ENCODE data around the gene SLC22A2.
"Not testable (repeated sequence)": the region's sequence is repeated elsewhere in the genome, so short reads cannot be mapped to it uniquely, and the experiment has no call there.

The SLC22A2 gene

GRCh38 chr6:160258346-160259142 lies at the start of gene SLC22A2:
SLC22A2 (minus strand) TSS chr6:160258821; CDS start chr6:160258757, 64 bp downstream.
- H3K4me2 ChIP-seq (ENCODE audit: low read depth, low read length, poor library complexity, severe bottlenecking), result no peak within 1 kb of the TSS
- H3K9ac ChIP-seq (ENCODE audit: low read length), result no peak within 1 kb of the TSS
- TF ChIP-seq, protein P1, sequence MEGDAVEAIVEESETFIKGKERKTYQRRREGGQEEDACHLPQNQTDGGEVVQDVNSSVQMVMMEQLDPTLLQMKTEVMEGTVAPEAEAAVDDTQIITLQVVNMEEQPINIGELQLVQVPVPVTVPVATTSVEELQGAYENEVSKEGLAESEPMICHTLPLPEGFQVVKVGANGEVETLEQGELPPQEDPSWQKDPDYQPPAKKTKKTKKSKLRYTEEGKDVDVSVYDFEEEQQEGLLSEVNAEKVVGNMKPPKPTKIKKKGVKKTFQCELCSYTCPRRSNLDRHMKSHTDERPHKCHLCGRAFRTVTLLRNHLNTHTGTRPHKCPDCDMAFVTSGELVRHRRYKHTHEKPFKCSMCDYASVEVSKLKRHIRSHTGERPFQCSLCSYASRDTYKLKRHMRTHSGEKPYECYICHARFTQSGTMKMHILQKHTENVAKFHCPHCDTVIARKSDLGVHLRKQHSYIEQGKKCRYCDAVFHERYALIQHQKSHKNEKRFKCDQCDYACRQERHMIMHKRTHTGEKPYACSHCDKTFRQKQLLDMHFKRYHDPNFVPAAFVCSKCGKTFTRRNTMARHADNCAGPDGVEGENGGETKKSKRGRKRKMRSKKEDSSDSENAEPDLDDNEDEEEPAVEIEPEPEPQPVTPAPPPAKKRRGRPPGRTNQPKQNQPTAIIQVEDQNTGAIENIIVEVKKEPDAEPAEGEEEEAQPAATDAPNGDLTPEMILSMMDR (IDR thresholded peaks at IDR 0.05; ENCODE audit: insufficient read depth, low read length, poor library complexity, severe bottlenecking), result no peak
- no peak for TF ChIP-seq EZH2phosphoT487 (conservative IDR thresholded peaks at IDR 0.05; ENCODE audit: low read length)

GRCh38 chr6:160305926-160306713 lies 47.5 kb upstream of the SLC22A2 start:
- TF ChIP-seq, protein P1 (IDR thresholded peaks at IDR 0.05; ENCODE audit: insufficient read depth, low read length, poor library complexity, severe bottlenecking), result no peak
- no peak for TF ChIP-seq EZH2phosphoT487 (conservative IDR thresholded peaks at IDR 0.05; ENCODE audit: low read length)

More at GRCh38 chr6:160258346-160259142, at the start of gene SLC22A2:
- H3K27ac ChIP-seq (ENCODE audit: low read depth, low read length), result no peak within 1 kb of the TSS
- no peak within 1 kb of the TSS for H3K4me3 ChIP-seq (ENCODE audit: insufficient read depth, low read length, poor library complexity, severe bottlenecking)
- H3K79me2 ChIP-seq (ENCODE audit: insufficient read depth, low read length), result no peaks in the 10 kb centered on the region
- H3K9me3 ChIP-seq (ENCODE audit: insufficient read depth, low read length), result no peaks in the 10 kb centered on the region
- no peaks in the 10 kb centered on the region for H3K36me3 ChIP-seq (ENCODE audit: low read length)
- no peaks in the 10 kb centered on the region for H3K9me2 ChIP-seq (replicated peaks; ENCODE audit: insufficient read depth, low read length)
- H4K20me1 ChIP-seq (ENCODE audit: low read depth, low read length), result no peaks in the 10 kb centered on the region
- no peaks in the 10 kb centered on the region for H3K27me3 ChIP-seq (ENCODE audit: low read length)
- H2AFZ ChIP-seq (ENCODE audit: low read depth, low read length, severe bottlenecking), result no peak within 1 kb of the TSS
- no peaks in the 10 kb centered on the region for H3F3A ChIP-seq (ENCODE audit: insufficient read depth)

DNA sequence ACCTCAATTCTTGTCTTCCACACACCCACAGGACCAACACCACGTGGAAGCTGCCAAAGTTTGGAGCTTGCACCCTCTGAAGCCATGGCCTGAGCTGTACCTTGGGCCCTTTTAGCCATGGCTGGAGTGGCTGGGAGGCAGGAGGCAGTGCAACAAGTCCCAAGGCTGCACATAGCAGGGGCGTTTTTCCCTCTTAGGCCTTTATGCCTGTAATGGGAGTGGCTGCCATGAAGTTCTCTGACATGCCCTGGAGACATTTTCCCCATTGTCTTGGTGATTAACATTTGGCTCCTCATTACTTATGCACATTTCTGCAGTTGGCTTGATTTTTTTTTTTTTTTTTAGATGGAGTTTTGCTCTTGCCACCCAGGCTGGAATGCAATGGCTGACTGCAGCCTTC lies 45.2 kb upstream of the SLC22A2 start:
- no peak overlapping the region for H3K9ac ChIP-seq (ENCODE audit: low read length)
- H3K27me3 ChIP-seq (ENCODE audit: low read length), result no peaks in the 10 kb centered on the region
- H3K36me3 ChIP-seq (ENCODE audit: low read length), result no peaks in the 10 kb centered on the region
- H2AFZ ChIP-seq (ENCODE audit: low read depth, low read length, severe bottlenecking), result no peak overlapping the region
- H3F3A ChIP-seq (ENCODE audit: insufficient read depth), result no peaks in the 10 kb centered on the region
- H3K4me2 ChIP-seq (ENCODE audit: low read depth, low read length, poor library complexity, severe bottlenecking), result no peak overlapping the region
- H4K20me1 ChIP-seq (ENCODE audit: low read depth, low read length), result no peaks in the 10 kb centered on the region
- TF ChIP-seq, protein P1 (IDR thresholded peaks at IDR 0.05; ENCODE audit: insufficient read depth, low read length, poor library complexity, severe bottlenecking), result no peak
- no peak for TF ChIP-seq EZH2phosphoT487 (conservative IDR thresholded peaks at IDR 0.05; ENCODE audit: low read length)
- H3K9me2 ChIP-seq (replicated peaks; ENCODE audit: insufficient read depth, low read length), result no peaks in the 10 kb centered on the region
- H3K27ac ChIP-seq (ENCODE audit: low read depth, low read length), result no peak overlapping the region
- H3K79me2 ChIP-seq (ENCODE audit: insufficient read depth, low read length), result no peaks in the 10 kb centered on the region
- no peak overlapping the region for H3K4me3 ChIP-seq (ENCODE audit: insufficient read depth, low read length, poor library complexity, severe bottlenecking)
- H3K9me3 ChIP-seq (ENCODE audit: insufficient read depth, low read length), result no peaks in the 10 kb centered on the region; the same call in 1 of the 2 replicates

More at GRCh38 chr6:160305926-160306713, 47.5 kb upstream of the SLC22A2 start:
- Histone ChIP-seq H3K27me3 (ENCODE audit: low read length) (no peaks in the 10 kb centered on the region), H3K27ac (ENCODE audit: low read depth, low read length) (no peak overlapping the region), H3K9me2 (replicated peaks; ENCODE audit: insufficient read depth, low read length) (no peaks in the 10 kb centered on the region; the same call in 1 of the 2 replicates), H3K4me2 (ENCODE audit: low read depth, low read length, poor library complexity, severe bottlenecking) (no peak overlapping the region), H3K9ac (ENCODE audit: low read length) (no peak overlapping the region), H3K36me3 (ENCODE audit: low read length) (no peaks in the 10 kb centered on the region), H3K79me2 (ENCODE audit: insufficient read depth, low read length) (no peaks in the 10 kb centered on the region), H4K20me1 (ENCODE audit: low read depth, low read length) (no peaks in the 10 kb centered on the region), H3F3A (ENCODE audit: insufficient read depth) (no peaks in the 10 kb centered on the region), H3K4me3 (ENCODE audit: insufficient read depth, low read length, poor library complexity, severe bottlenecking) (no peak overlapping the region), H2AFZ (ENCODE audit: low read depth, low read length, severe bottlenecking) (no peak overlapping the region), H3K9me3 (ENCODE audit: insufficient read depth, low read length) (peaks cover 4% of the 10 kb centered on the region; the same call in 1 of the 2 replicates)

DNA sequence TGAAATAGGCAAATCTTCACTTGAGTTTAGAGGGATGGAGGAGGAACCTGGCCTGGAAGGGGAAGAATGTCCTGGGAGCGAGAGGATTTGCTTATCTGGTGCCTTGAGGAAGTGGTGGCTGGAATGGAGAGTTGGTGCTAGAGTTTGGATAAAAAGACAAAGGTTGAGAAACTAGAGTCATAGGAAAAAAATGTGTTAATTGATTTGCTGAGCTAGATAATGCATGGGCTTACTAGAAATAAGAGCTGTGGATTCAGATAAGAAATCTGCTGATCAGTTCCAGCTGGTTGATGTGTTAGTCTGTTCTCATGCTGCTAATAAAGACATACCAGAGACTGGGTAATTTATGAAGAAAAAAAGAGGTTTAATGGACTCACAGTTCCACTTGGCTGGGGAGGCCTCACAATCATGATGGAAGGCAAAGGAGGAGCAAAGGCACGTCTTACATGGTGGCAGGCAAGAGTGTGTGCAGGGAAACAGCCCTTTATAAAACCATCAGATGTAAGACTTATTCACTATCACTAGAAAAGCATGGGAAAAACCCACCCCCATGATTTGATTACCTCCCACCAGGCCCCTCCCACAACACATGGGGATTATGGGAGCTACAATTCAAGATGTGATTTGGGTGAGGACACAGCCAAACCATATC lies 43.9 kb upstream of the SLC22A2 start:
- not testable (repeated sequence) for H3F3A ChIP-seq (ENCODE audit: insufficient read depth); H3K36me3 ChIP-seq (ENCODE audit: low read length); H3K9ac ChIP-seq (ENCODE audit: low read length); H3K4me3 ChIP-seq (ENCODE audit: insufficient read depth, low read length, poor library complexity, severe bottlenecking); H3K9me2 ChIP-seq (replicated peaks; ENCODE audit: insufficient read depth, low read length); H3K79me2 ChIP-seq (ENCODE audit: insufficient read depth, low read length); H2AFZ ChIP-seq (ENCODE audit: low read depth, low read length, severe bottlenecking); H3K4me2 ChIP-seq (ENCODE audit: low read depth, low read length, poor library complexity, severe bottlenecking); H3K9me3 ChIP-seq (ENCODE audit: insufficient read depth, low read length); H3K27me3 ChIP-seq (ENCODE audit: low read length); H3K27ac ChIP-seq (ENCODE audit: low read depth, low read length); H4K20me1 ChIP-seq (ENCODE audit: low read depth, low read length)

Data from SU-DHL-6 (cell line).